RPMI8226 (cell line): ENCODE measurements around the gene CAMK2N2.

Experiments used
- DNase-seq: peaks from one replicate; pipeline ENCODE4 v3.0.0-alpha.2; 2015

CAMK2N2 gene

GRCh38 chr3:184239708-184240107 lies 21.6 kb downstream of the CAMK2N2 start:
- no peak for DNase-seq

- DNase-seq, result no peak
Measured at GRCh38 chr3:184239221-184239620, 22.1 kb downstream of the CAMK2N2 start.

GRCh38 chr3:184238246-184238818 lies 23.0 kb downstream of the CAMK2N2 start:
- no peak for DNase-seq

- DNase-seq, result no peak
Measured at GRCh38 chr3:184237807-184238206, 23.5 kb downstream of the CAMK2N2 start.

- DNase-seq, result no peak
Measured at GRCh38 chr3:184237211-184237610, 24.1 kb downstream of the CAMK2N2 start.

GRCh38 chr3:184236636-184237035 lies 24.7 kb downstream of the CAMK2N2 start:
- no peak for DNase-seq

GRCh38 chr3:184236033-184236410 lies 25.3 kb downstream of the CAMK2N2 start:
- no peak for DNase-seq

- no peak for DNase-seq
Measured at GRCh38 chr3:184235381-184236032, 25.8 kb downstream of the CAMK2N2 start.

- no peak for DNase-seq
Measured at GRCh38 chr3:184234671-184235380, 26.5 kb downstream of the CAMK2N2 start.

GRCh38 chr3:184234224-184234623 lies 27.1 kb downstream of the CAMK2N2 start:
- peak; percentile 83 for DNase-seq

GRCh38 chr3:184233127-184233843 lies 28.1 kb downstream of the CAMK2N2 start:
- no peak for DNase-seq

GRCh38 chr3:184231671-184232070 lies 29.7 kb downstream of the CAMK2N2 start:
- peak; percentile 76 for DNase-seq

- no peak for DNase-seq
Measured at GRCh38 chr3:184230603-184231528, 30.5 kb downstream of the CAMK2N2 start.

- no peak for DNase-seq
Measured at GRCh38 chr3:184230081-184230602, 31.2 kb downstream of the CAMK2N2 start.

- peak; percentile 86 for DNase-seq
Measured at GRCh38 chr3:184229394-184230080, 31.8 kb downstream of the CAMK2N2 start, which contains the start of gene VWA5B2. TSS of gene VWA5B2 (plus strand) at chr3:184229585. CDS start at chr3:184230529, 944 bp downstream.

GRCh38 chr3:184228376-184229137 lies 32.8 kb downstream of the CAMK2N2 start:
- no peak for DNase-seq

GRCh38 chr3:184227481-184227935 lies 33.8 kb downstream of the CAMK2N2 start:
- DNase-seq, result peak; percentile 63

- DNase-seq, result no peak
Measured at GRCh38 chr3:184223946-184224345, 37.4 kb downstream of the CAMK2N2 start.

- DNase-seq, result no peak
Measured at GRCh38 chr3:184222521-184222920, 38.8 kb downstream of the CAMK2N2 start.

- peak; percentile 40 for DNase-seq
Measured at GRCh38 chr3:184218814-184219213, 42.5 kb downstream of the CAMK2N2 start.

GRCh38 chr3:184211718-184212117 lies 49.6 kb downstream of the CAMK2N2 start:
- no peak for DNase-seq
